K562 (cell line): ENCODE measurements around the gene ETFRF1. TPM values are rescaled to one million over a fixed set of nuclear protein-coding genes. Genes with fewer than 3 reads are reported as not detected.

Source experiments
- ARID3B ChIP-seq: fragments of 250-450 bp; sonication (Bioruptor Pico); IDR thresholded peaks from 2 replicates; pipeline ENCODE4 v1.4.0; 2020; ENCODE audit warnings: borderline replicate concordance
- CCNT2 ChIP-seq: IDR thresholded peaks from 2 replicates; pipeline ENCODE4 v1.6.1; 2011; ENCODE audit warnings: borderline replicate concordance, low read depth, mild to moderate bottlenecking, moderate library complexity, mixed read lengths, low read length; ENCODE audit not compliant: insufficient read length; ENCODE audit errors: extremely low read depth
- CREB5 ChIP-seq: fragments of 250-450 bp; sonication (Bioruptor Pico); IDR thresholded peaks from 2 replicates; pipeline ENCODE4 v1.5.0; 2020; ENCODE audit warnings: mild to moderate bottlenecking
- DPF2 ChIP-seq: fragments of 450-650 bp; IDR thresholded peaks from 2 replicates; pipeline ENCODE4 v1.6.1; 2016
- FOXJ3 ChIP-seq: sonication (generic); formaldehyde crosslinking; IDR thresholded peaks from 2 replicates; pipeline ENCODE4 v1.4.0; 2020; ENCODE audit warnings: mild to moderate bottlenecking, missing genetic modification reagents
- NCOA1 ChIP-seq: fragments of 450-650 bp; IDR thresholded peaks from 2 replicates; pipeline ENCODE4 v1.6.1; 2016; ENCODE audit warnings: low read depth
- PBX2 ChIP-seq, 2 experiments: IDR thresholded peaks in 1 of 2; conservative IDR thresholded peaks in 1 of 2; 2 replicates each; pipeline ENCODE4 v1.6.1; 2016; ENCODE audit warnings: low read depth in 2 of 2, mild to moderate bottlenecking in 1 of 2, missing compliant biosample characterization in 1 of 2, missing genetic modification characterization in 1 of 2, moderate library complexity in 1 of 2
- SMAD4 ChIP-seq: fragments of 250-450 bp; sonication (Bioruptor Pico); conservative IDR thresholded peaks from 2 replicates; pipeline ENCODE4 v1.8.0; 2021; ENCODE audit warnings: inconsistent platforms, mild to moderate bottlenecking, moderate library complexity
- SMC3 ChIP-seq: conservative IDR thresholded peaks from 2 replicates; pipeline ENCODE4 v1.6.1; 2011; ENCODE audit warnings: low read depth, low read length, improper control_type of control experiment; ENCODE audit not compliant: insufficient read depth
- SUPT5H ChIP-seq: fragments of 450-650 bp; IDR thresholded peaks from 2 replicates; pipeline ENCODE4 v1.6.1; 2016
- YY1 ChIP-seq, 3 experiments: IDR thresholded peaks; 2 replicates each; pipeline ENCODE4 v1.6.1; 2011; ENCODE audit warnings: low read length in 2 of 3, mild to moderate bottlenecking in 2 of 3, moderate library complexity in 2 of 3, borderline replicate concordance in 1 of 3, control low read depth in 1 of 3, low read depth in 1 of 3; ENCODE audit not compliant: insufficient read depth in 3 of 3, insufficient replicate concordance in 2 of 3, control insufficient read depth in 1 of 3, insufficient read length in 1 of 3; ENCODE audit errors: extremely low read depth in 1 of 3
- ZBTB17 ChIP-seq: fragments of 450-650 bp; formaldehyde crosslinking; IDR thresholded peaks from 2 replicates; pipeline ENCODE4 v1.4.0; 2020; ENCODE audit warnings: mild to moderate bottlenecking
- ZBTB8A ChIP-seq: fragments of 450-650 bp; IDR thresholded peaks from 2 replicates; pipeline ENCODE4 v1.6.1; 2018; ENCODE audit warnings: mild to moderate bottlenecking, moderate library complexity; ENCODE audit not compliant: partially characterized antibody
- ZNF12 ChIP-seq: sonication (generic); formaldehyde crosslinking; IDR thresholded peaks from 2 replicates; pipeline ENCODE4 v1.4.0; 2020; ENCODE audit warnings: mild to moderate bottlenecking, missing genetic modification reagents
- polyA plus RNA-seq, 8 experiments: library from polyadenylated mRNA; depleted of rRNA in 4 of 8; stranded (reverse) in 5 of 8; unstranded in 3 of 8; fragments of >200 nt; fragmentation: Nextera tagmentation in 2 of 8; fragmentation: Illumina TruSeq in 1 of 8; extraction: Ambion mirVana in 2 of 8; extraction: Trizol in 1 of 8; gene quantifications; 2 replicates each; pipeline versions ENCODE4 v1.2.1 to v1.2.3, GENCODE V29; 2011 to 2014; ENCODE audit warnings: inconsistent platforms in 1 of 8, missing spikeins in 1 of 8
- total RNA-seq, 7 experiments: library from RNA; depleted of rRNA in 6 of 7; stranded (reverse); fragments of >200 nt in 6 of 7; fragmentation: Illumina TruSeq in 2 of 7; extraction: Trizol in 2 of 7; gene quantifications; 2 replicates each; pipeline versions ENCODE4 v1.2.1 to v1.2.3, GENCODE V29; 2011 to 2021; ENCODE audit warnings: low replicate concordance in 1 of 7

The ETFRF1 gene
- total and polyA plus RNA-seq, 9 of the 15 experiments (the other 6 are each of a cell fraction or from before 2014, with no cell fraction given), result 16.1 to 107 (median 33.7) TPM

- TF ChIP-seq SMAD4 (CRISPR knock-in tag), result peak; percentile 67
- TF ChIP-seq ZNF12 (CRISPR knock-in tag), result no peak
- peak; percentile 53 for TF ChIP-seq CCNT2
- 0 out of 2 replicates have a peak, but pooled peaks have one; percentile 24 for TF ChIP-seq PBX2 (CRISPR knock-in tag; IDR thresholded peaks at IDR 0.05; ENCODE audit: low read depth)
- peak; percentile 34; the same call in 1 of the 2 replicates for TF ChIP-seq PBX2 (tag; conservative IDR thresholded peaks at IDR 0.05; ENCODE audit: low read depth)
- no peak for TF ChIP-seq CREB5 (CRISPR knock-in tag)
- TF ChIP-seq YY1 (IDR thresholded peaks at IDR 0.05; ENCODE audit: borderline replicate concordance in 1 of 3, control insufficient read depth in 1 of 3, extremely low read depth in 1 of 3, insufficient read depth in 3 of 3, insufficient read length in 1 of 3, insufficient replicate concordance in 2 of 3, low read depth in 1 of 3, low read length in 2 of 3), result peak in 2 of 3 experiments; percentile 9 to 17
- TF ChIP-seq FOXJ3, result peak; percentile 63; the same call in 1 of the 2 replicates
- no peak for TF ChIP-seq ZBTB8A
- peak; percentile 51; the same call in 1 of the 2 replicates for TF ChIP-seq DPF2
- TF ChIP-seq NCOA1, result peak; percentile 39; the same call in 1 of the 2 replicates
- 0 out of 2 replicates have a peak, but pooled peaks have one; percentile 4 for TF ChIP-seq SMC3
- TF ChIP-seq ARID3B (CRISPR knock-in tag), result no peak
- TF ChIP-seq ZBTB17 (CRISPR knock-in tag), result no peak
- TF ChIP-seq SUPT5H, result peak; percentile 97
These were observed at the start of gene ETFRF1, which contains the start of gene DNAI7 (continued) for GRCh38 chr12:25195056-25195971.
